Smooth muscle cell of trachea (primary cell): ENCODE data around the gene MAP3K6. TPM values are rescaled to one million over a fixed set of nuclear protein-coding genes. Genes with fewer than 3 reads are reported as not detected.

Source experiments
- total RNA-seq: library from RNA; depleted of rRNA; stranded (reverse); fragments of >200 nt; gene quantifications from 2 replicates; pipeline ENCODE4 v1.2.1, GENCODE V29; 2014

The MAP3K6 gene
- 22.5 and 24.6 TPM in 2 replicates for total RNA-seq

GRCh38 chr1:27366411-27367159, at the start of gene MAP3K6:
MAP3K6 (minus strand) TSS chr1:27366961; CDS start chr1:27366597, 364 bp downstream.

GRCh38 chr1:27392096-27392777, 25.5 kb upstream of the MAP3K6 start, which contains the start of gene GPR3:
GPR3 (plus strand) TSS chr1:27392622; CDS start chr1:27393799, 1,177 bp downstream.

GRCh38 chr1:27383039-27383605, 16.4 kb upstream of the MAP3K6 start, which contains the start of gene CD164L2:
CD164L2 (minus strand) TSS chr1:27383333; CDS start chr1:27383239, 94 bp downstream.

GRCh38 chr1:27374362-27375086, 7.8 kb upstream of the MAP3K6 start, which contains the start of gene FCN3:
FCN3 (minus strand) TSS chr1:27374824; CDS start chr1:27374818, 6 bp downstream.

GRCh38 chr1:27341525-27342252, 25.1 kb downstream of the MAP3K6 start, which contains the start of gene SYTL1:
SYTL1 (plus strand) TSS chr1:27342022; CDS start chr1:27345335, 3,313 bp downstream.

GRCh38 chr1:27321813-27322568, 44.8 kb downstream of the MAP3K6 start, which contains the start of gene TMEM222:
TMEM222 (plus strand) TSS chr1:27322163; CDS start chr1:27322198, 35 bp downstream.

Other genes with a start within 250 kb of the MAP3K6 start
- 11.9 and 12.2 TPM in 2 replicates for gene SLC9A1, start 211.8 kb downstream of the MAP3K6 start, total RNA-seq
- gene WDTC1, start 132.3 kb downstream of the MAP3K6 start, total RNA-seq = 25.9 and 40.0 TPM in 2 replicates
- gene TMEM222, start 44.8 kb downstream of the MAP3K6 start, total RNA-seq = 26.2 and 37.4 TPM in 2 replicates
- 0.15 and 0.17 TPM in 2 replicates for gene SYTL1, start 24.9 kb downstream of the MAP3K6 start, total RNA-seq
- not detected in 2 replicates for gene FCN3, start 7.9 kb upstream of the MAP3K6 start, total RNA-seq
- not detected in 2 replicates for gene CD164L2, start 16.4 kb upstream of the MAP3K6 start, total RNA-seq
- 0.33 TPM in 1 of 2 replicates, not detected in the other for gene GPR3, start 25.7 kb upstream of the MAP3K6 start, total RNA-seq
- 31.4 and 38.3 TPM in 2 replicates for gene WASF2, start 123.2 kb upstream of the MAP3K6 start, total RNA-seq
- gene AHDC1, start 237.2 kb upstream of the MAP3K6 start, total RNA-seq = 12.7 and 15.1 TPM in 2 replicates